ENCODE data around the gene SET.
"Not testable (repeated sequence)": the region's sequence is repeated elsewhere in the genome, so short reads cannot be mapped to it uniquely, and the experiment has no call there.

The SET gene

DNA sequence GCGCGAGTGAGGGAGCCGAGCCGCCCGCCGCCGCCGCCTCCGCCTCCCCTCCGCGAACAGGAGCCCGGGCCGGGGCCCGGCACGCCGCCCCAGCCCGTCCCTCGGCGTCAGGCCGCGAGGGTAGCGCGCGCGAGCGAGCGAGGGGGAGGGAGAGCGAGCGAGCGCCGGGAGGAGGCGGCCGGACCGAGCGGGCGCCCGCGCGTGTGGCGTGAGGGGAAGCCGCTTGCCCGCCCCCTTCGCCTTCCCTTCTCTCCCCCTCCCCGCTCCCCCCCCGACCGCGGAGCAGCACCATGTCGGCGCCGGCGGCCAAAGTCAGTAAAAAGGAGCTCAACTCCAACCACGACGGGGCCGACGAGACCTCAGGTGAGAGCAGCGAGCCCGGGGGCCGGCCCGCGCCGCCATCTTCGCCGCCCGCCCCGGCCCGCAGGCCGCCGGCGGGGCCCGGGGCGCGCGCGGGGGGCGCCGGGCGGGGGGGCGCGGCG, 312 bp downstream of the SET start:
- Histone ChIP-seq H3K9ac (ENCODE audit: low read depth, low read length) (peak overlapping the region; percentile 82; the same call in 1 of the 2 replicates), H3K27ac (ENCODE audit: low read depth, low read length) (peak overlapping the region; percentile 94), H3K4me1 (ENCODE audit: control insufficient read depth, insufficient read depth, low read length) (peaks cover 16% of the 10 kb centered on the region; the same call in 1 of the 2 replicates)

DNA sequence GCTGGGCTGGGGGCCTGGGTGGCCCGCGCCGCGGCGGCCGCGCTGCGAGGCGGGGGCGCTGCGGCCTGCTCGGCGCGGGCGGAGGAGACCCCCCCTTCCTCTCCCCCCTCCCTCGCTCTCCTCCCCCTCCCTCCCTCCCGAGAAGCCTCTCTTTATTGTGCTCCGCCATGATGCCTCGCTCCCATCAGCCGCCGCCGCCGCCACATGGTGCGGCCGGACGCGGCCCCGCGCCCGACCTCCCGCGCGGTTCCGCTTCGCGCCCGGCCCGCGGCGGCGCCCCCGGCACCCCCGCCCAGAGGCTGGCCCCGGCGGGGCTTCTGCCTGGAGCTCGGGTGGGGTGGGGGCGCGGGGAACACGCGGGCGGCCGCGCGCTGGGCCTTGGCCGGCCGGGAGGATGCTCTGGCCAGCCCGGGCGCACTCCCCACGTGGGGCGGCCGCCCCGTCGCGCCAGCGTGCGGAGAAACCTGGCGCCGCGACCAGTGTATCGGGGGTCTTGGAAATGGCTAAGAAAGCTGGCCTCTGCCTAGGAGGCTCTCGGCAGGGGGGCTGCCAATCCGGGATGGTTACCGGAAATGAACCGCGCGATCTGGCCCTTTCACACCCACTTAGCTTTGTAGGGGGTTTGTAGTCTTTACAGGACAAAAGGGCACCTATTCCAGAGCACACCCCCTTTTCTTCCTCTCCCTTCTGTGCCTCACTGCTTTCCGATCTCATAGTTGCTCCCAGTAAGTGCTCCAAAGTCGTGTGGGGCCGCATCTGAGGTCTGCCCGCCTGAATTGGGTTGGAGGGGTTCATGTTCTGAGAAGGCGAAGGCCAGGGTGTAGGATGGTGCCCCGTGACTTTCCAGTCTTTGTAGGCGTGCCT, 1.0 kb downstream of the SET start:
- Histone ChIP-seq H3K9me3 (ENCODE audit: control insufficient read depth, insufficient read depth, low read length) (no peaks in the 10 kb centered on the region), H3K27ac (ENCODE audit: low read depth, low read length) (peak overlapping the region; percentile 88), H3K4me3 (ENCODE audit: low read depth, low read length) (peak overlapping the region; percentile 94), H3K36me3 (ENCODE audit: control insufficient read depth, insufficient read depth, low read length) (peaks cover 59% of the 10 kb centered on the region), H3K27me3 (ENCODE audit: control insufficient read depth, insufficient read depth, low read length) (no peaks in the 10 kb centered on the region), H3K4me1 (ENCODE audit: control insufficient read depth, insufficient read depth, low read length) (peaks cover 16% of the 10 kb centered on the region; the same call in 1 of the 2 replicates), H3K9ac (ENCODE audit: low read depth, low read length) (peak overlapping the region; percentile 93)

More for the DNA sequence above, 312 bp downstream of the SET start:
- Histone ChIP-seq H3K36me3 (ENCODE audit: control insufficient read depth, insufficient read depth, low read length) (peaks cover 57% of the 10 kb centered on the region), H3K9me3 (ENCODE audit: control insufficient read depth, insufficient read depth, low read length) (no peaks in the 10 kb centered on the region), H3K27me3 (ENCODE audit: control insufficient read depth, insufficient read depth, low read length) (no peaks in the 10 kb centered on the region), H3K4me3 (ENCODE audit: low read depth, low read length) (peak overlapping the region; percentile 65; the same call in 1 of the 2 replicates)

DNA sequence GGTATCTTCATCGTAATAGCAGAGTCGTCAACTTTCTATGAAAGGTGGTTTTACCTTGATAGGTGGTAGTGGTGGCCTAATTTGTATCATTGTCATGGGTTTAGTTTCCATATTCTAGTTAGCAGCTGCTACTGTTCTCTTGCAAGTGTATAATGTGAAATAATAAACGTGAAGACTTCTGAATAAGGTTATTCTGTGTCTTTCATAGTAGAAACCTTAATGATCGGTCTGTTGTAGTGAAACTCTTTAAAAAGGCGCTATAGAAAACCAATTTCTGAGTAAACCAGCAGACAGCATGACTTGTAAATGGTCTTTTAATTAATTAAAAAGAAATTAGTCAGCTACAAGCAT, 1.6 kb downstream of the SET start:
- H3K4me1 ChIP-seq (ENCODE audit: control insufficient read depth, insufficient read depth, low read length) = peaks cover 16% of the 10 kb centered on the region; the same call in 1 of the 2 replicates
- H3K36me3 ChIP-seq (ENCODE audit: control insufficient read depth, insufficient read depth, low read length) = peaks cover 59% of the 10 kb centered on the region
- peak overlapping the region; percentile 93 for H3K9ac ChIP-seq (ENCODE audit: low read depth, low read length)
- no peaks in the 10 kb centered on the region for H3K9me3 ChIP-seq (ENCODE audit: control insufficient read depth, insufficient read depth, low read length)
- H3K4me3 ChIP-seq (ENCODE audit: low read depth, low read length) = peak overlapping the region; percentile 94
- H3K27ac ChIP-seq (ENCODE audit: low read depth, low read length) = peak overlapping the region; percentile 88
- H3K27me3 ChIP-seq (ENCODE audit: control insufficient read depth, insufficient read depth, low read length) = no peaks in the 10 kb centered on the region

DNA sequence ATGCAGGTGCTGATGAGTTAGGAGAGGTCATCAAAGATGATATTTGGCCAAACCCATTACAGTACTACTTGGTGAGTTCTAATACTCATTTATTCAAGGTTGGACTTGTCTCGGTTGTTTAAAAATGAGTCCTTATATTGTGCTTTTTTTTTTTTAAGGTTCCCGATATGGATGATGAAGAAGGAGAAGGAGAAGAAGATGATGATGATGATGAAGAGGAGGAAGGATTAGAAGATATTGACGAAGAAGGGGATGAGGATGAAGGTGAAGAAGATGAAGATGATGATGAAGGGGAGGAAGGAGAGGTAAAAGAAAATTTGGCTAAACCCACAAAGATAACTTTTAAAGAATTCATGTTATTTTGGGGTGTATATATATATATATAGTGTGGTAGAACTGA, 4.7 kb downstream of the SET start:
- peaks cover 62% of the 10 kb centered on the region for H3K36me3 ChIP-seq (ENCODE audit: control insufficient read depth, insufficient read depth, low read length)

DNA sequence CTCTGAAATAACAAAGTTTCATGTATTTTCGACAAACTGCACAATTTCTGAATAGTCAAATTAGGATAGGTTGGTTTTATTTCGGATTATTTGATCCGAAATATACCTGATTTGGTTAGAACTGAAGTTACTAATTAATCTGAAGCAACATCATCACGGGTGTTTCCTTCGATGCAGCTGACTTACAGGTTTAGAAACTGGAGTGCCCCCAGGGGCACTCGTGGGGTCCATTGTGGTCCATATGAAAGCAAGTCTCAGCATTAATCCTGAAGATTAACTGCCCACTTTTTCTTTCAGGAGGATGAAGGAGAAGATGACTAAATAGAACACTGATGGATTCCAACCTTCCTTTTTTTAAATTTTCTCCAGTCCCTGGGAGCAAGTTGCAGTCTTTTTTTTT, 5.3 kb downstream of the SET start:
- H3K27ac ChIP-seq (ENCODE audit: low read depth, low read length) = no peak overlapping the region
- H3K4me1 ChIP-seq (ENCODE audit: control insufficient read depth, insufficient read depth, low read length) = 0 out of 2 replicates have a peak, but pooled peaks cover 4% of the 10 kb centered on the region
- H3K9me3 ChIP-seq (ENCODE audit: control insufficient read depth, insufficient read depth, low read length) = no peaks in the 10 kb centered on the region
- peaks cover 62% of the 10 kb centered on the region for H3K36me3 ChIP-seq (ENCODE audit: control insufficient read depth, insufficient read depth, low read length)
- H3K9ac ChIP-seq (ENCODE audit: low read depth, low read length) = no peak overlapping the region
- no peaks in the 10 kb centered on the region for H3K27me3 ChIP-seq (ENCODE audit: control insufficient read depth, insufficient read depth, low read length)
- no peak overlapping the region for H3K4me3 ChIP-seq (ENCODE audit: low read depth, low read length)

More for the DNA sequence above, 4.7 kb downstream of the SET start:
- not testable (repeated sequence) for H3K27ac ChIP-seq (ENCODE audit: low read depth, low read length); H3K4me1 ChIP-seq (ENCODE audit: control insufficient read depth, insufficient read depth, low read length); H3K27me3 ChIP-seq (ENCODE audit: control insufficient read depth, insufficient read depth, low read length); H3K4me3 ChIP-seq (ENCODE audit: low read depth, low read length); H3K9ac ChIP-seq (ENCODE audit: low read depth, low read length); H3K9me3 ChIP-seq (ENCODE audit: control insufficient read depth, insufficient read depth, low read length)

DNA sequence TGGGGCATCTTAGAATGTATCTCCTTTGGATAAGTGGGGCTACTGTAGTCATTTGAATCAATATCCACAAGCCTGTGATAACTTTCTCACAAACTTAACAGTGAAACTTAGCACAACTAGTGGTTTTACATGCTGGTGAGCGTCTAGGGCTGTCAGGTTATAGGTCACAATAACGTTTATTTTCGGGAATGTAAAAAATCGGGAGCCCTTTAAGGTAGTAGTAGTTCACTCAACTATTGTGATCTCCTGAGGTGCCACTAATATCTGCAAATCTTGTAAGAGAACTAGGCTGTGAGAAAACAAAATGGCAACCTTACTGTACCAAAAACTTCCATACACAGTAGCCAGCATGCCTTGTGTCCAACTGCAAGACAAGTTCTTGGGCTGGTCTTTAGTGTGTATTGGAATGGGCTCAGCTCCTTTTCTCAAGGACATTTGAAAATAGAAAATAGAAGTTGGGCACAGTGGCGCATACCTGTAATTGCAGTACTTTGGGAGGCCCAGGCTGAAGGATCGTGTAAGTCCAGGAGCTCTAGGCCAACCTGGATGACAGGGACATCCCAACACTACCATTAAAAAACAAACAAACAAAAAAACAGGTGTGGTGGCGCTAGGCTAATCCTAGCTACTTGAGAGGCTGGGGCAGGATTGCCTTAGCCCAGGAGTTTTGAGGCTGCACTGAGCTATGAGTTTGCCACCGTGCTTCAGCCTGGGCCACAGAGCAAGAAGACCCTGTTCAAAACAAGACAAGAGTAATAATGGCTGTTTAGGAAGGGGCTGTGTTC, 8.1 kb downstream of the SET start:
- no peaks in the 10 kb centered on the region for H3K27me3 ChIP-seq (ENCODE audit: control insufficient read depth, insufficient read depth, low read length)
- peak overlapping the region; percentile 16 for H3K27ac ChIP-seq (ENCODE audit: low read depth, low read length)
- no peaks in the 10 kb centered on the region for H3K4me1 ChIP-seq (ENCODE audit: control insufficient read depth, insufficient read depth, low read length)
- H3K4me3 ChIP-seq (ENCODE audit: low read depth, low read length) = no peak overlapping the region
- H3K9me3 ChIP-seq (ENCODE audit: control insufficient read depth, insufficient read depth, low read length) = no peaks in the 10 kb centered on the region
- peaks cover 47% of the 10 kb centered on the region for H3K36me3 ChIP-seq (ENCODE audit: control insufficient read depth, insufficient read depth, low read length)
- no peak overlapping the region for H3K9ac ChIP-seq (ENCODE audit: low read depth, low read length)

DNA sequence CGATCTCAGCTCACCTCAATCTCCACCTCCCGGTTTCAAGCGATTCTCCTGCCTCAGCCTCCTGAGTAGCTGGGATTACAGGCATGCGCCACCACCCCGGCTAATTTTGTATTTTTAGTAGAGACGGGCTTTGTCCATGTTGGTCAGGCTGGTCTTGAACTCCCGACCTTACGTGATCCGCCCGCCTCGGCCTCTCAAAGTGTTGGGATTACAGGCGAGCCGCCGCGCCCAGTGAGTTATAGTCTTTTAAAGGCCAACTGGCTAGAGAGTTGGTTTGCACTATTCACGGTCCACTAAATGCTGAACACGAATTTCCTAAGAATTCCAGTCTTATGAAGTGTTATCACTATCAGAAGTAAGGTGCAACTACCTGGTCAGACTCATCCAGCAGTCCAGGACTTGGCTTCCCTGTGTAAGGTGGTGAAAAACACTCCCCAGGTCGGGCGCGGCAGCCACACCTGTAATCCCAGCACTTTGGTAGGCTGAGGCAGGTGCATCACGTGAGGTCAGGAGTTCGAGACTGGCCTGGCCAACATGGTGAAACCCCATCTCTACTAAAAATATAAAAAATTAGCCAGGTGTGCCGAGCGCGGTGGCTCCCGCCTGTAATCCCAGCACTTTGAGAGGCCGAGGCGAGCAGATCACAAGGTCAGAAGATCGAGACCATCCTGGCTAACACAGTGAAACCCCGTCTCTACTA, 10.2 kb downstream of the SET start:
- not testable (repeated sequence) for H3K27ac ChIP-seq (ENCODE audit: low read depth, low read length); H3K27me3 ChIP-seq (ENCODE audit: control insufficient read depth, insufficient read depth, low read length); H3K4me3 ChIP-seq (ENCODE audit: low read depth, low read length); H3K9me3 ChIP-seq (ENCODE audit: control insufficient read depth, insufficient read depth, low read length); H3K4me1 ChIP-seq (ENCODE audit: control insufficient read depth, insufficient read depth, low read length); H3K9ac ChIP-seq (ENCODE audit: low read depth, low read length)
- H3K36me3 ChIP-seq (ENCODE audit: control insufficient read depth, insufficient read depth, low read length) = peaks cover 25% of the 10 kb centered on the region

DNA sequence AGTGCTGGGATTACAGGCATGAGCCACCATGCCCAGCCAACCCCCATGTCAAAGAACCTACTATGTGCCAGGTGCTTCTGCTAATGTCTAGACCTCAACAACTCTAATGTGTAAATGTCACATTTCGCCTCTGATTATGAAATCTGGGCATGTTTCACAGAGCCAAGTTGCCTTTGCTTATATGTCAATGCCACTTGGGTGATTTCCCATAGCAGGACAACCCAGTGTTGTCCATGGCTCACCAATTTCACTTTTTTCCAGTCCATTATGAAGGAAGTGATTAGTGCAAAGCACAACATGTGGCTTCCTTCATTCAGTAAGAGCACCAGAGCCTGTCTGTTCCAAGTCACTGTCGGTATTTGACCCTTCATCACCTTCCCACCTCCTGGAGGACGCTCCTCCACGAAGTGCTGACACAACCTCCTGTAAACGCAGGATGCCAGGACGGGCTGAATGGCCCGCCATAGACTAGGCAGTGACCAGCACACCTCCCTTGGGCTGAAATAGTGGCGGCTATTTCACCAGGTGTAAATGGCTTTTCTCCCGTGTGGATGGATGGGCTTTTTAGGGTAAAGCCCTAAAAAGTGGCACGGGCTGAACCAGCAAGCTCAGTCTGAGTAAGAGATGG, 12.3 kb downstream of the SET start:
- no peak overlapping the region for H3K9ac ChIP-seq (ENCODE audit: low read depth, low read length)
- no peak overlapping the region for H3K27ac ChIP-seq (ENCODE audit: low read depth, low read length)
- no peaks in the 10 kb centered on the region for H3K4me1 ChIP-seq (ENCODE audit: control insufficient read depth, insufficient read depth, low read length)
- peaks cover 15% of the 10 kb centered on the region for H3K36me3 ChIP-seq (ENCODE audit: control insufficient read depth, insufficient read depth, low read length)
- no peaks in the 10 kb centered on the region for H3K9me3 ChIP-seq (ENCODE audit: control insufficient read depth, insufficient read depth, low read length)
- H3K4me3 ChIP-seq (ENCODE audit: low read depth, low read length) = no peak overlapping the region
- H3K27me3 ChIP-seq (ENCODE audit: control insufficient read depth, insufficient read depth, low read length) = no peaks in the 10 kb centered on the region

DNA sequence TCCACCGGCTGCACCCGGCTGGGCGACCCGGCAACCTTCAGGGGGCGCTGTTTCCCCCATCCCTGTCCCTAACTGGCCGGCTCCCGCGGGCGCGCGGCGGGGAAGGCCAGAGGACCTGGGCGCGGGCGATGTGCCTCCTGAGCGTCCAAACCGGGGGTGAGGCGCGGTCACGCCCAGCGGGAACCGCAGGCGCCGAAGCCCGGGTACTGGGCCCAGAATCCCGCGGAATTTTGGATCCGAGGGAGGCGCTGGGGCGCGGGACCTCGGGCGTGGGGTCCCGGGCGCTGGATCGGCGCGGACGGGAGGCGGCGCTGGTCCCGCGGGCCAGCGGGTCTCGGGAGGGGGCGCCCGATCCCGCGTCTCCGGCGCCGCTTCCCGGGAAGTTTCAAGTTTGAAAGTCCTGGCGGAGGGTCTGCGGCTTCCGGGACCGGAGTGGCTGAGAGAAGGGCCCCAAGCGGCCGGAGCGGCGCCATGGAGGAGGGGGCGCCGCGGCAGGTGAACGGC, 13.5 kb downstream of the SET start, which contains the start of gene PKN3:
Gene PKN3 (plus strand): TSS at position 59 of the 504 bp plus-strand sequence. CDS start 413 bp downstream, at position 472.
- H3K27me3 ChIP-seq (ENCODE audit: control insufficient read depth, insufficient read depth, low read length) = no peaks in the 10 kb centered on the region
- H3K9ac ChIP-seq (ENCODE audit: low read depth, low read length) = peak within 1 kb of the TSS; percentile 63
- H3K4me3 ChIP-seq (ENCODE audit: low read depth, low read length) = peak within 1 kb of the TSS; percentile 81
- no peaks in the 10 kb centered on the region for H3K9me3 ChIP-seq (ENCODE audit: control insufficient read depth, insufficient read depth, low read length)
- peak within 1 kb of the TSS; percentile 67 for H3K27ac ChIP-seq (ENCODE audit: low read depth, low read length)
- H3K36me3 ChIP-seq (ENCODE audit: control insufficient read depth, insufficient read depth, low read length) = peaks cover 11% of the 10 kb centered on the region
- no peaks in the 10 kb centered on the region for H3K4me1 ChIP-seq (ENCODE audit: control insufficient read depth, insufficient read depth, low read length)

Measured in HUES48 (cell line).